ENCODE data around the gene NMU.
"Not testable (repeated sequence)": the region's sequence is repeated elsewhere in the genome, so short reads cannot be mapped to it uniquely, and the experiment has no call there.

Gene NMU

DNA sequence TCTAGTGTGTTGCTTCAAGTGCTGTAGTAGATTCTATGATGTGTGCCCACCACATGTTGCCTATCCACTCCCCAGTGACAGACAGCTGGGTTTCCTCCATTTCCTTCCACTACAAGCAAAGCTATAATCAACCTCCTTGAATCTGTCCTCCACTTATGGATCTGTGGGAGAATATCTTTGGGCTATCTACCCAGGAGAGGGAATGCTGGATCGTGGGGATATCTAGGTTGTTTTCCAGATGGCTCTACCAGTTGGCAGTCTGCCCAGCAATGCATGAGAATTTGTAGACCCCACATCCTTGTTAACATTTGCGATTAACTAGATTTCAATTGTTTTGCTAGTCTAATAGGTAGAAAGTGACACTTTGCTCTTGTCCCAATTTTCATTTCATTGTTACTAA lies 10.3 kb downstream of the NMU start:
- in situ Hi-C loops (cut with HindIII; ENCODE audit: low sequenced_read_pairs) = no loop called here

DNA sequence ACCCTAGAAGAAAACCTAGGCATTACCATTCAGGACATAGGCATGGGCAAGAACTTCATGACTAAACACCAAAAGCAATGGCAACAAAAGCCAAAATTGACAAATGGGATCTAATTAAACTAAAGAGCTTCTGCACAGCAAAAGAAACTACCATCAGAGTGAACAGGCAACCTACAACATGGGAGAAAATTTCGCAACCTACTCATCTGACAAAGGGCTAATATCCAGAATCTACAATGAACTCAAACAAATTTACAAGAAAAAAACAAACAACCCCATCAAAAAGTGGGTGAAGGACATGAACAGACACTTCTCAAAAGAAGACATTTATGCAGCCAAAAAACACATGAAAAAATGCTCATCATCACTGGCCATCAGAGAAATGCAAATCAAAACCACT lies 12.0 kb downstream of the NMU start:
- in situ Hi-C loops (cut with HindIII; ENCODE audit: low sequenced_read_pairs) = not testable (repeated sequence)

GRCh38 chr4:55618546-55619143 lies 17.5 kb downstream of the NMU start:
- in situ Hi-C loops (cut with HindIII; ENCODE audit: low sequenced_read_pairs) = no loop called here

- in situ Hi-C loops (cut with HindIII; ENCODE audit: low sequenced_read_pairs) = no loop called here
These were observed 18.4 kb downstream of the NMU start for GRCh38 chr4:55617587-55618197.

DNA sequence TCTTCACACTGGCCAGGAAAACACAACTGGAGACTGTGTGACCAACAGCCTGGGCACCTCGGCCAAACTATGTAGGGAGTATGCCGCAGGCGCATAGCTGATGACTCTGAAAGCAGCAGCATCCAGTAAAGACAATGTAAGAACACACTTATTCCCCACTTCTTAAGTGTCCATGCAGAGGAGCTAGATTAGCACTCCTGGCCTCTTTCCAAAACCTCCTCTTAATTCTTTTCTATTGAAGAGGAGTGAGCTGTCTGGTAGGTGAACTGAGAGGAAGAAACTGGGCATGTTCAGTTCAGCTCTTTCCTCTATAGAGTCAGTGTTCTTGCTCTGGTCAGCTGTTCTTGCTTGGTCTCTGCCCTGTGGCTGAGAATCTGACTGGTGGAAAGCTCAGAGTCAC lies 21.1 kb downstream of the NMU start:
- in situ Hi-C loops (cut with HindIII; ENCODE audit: low sequenced_read_pairs) = no loop called here

GRCh38 chr4:55613621-55614020 lies 22.5 kb downstream of the NMU start:
- in situ Hi-C loops (cut with HindIII; ENCODE audit: low sequenced_read_pairs) = no loop called here

DNA sequence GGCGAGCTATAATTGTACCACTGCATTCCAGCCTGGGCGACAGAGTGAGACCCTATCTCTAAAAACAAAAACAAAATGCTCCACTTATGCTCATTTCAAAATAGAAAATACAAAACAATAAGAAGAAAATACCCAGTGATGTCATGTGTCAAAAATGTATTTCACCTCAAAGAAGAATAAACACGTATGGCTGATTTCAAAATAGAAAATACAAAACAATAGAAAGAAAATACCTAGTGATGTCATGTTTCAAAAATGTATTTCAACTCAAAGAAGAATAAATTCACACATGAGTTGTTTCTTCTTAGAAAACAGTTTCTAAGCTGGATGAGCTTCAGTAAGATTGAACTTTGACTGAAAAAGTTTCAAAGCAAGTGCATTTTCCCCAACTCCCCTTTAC lies 23.8 kb downstream of the NMU start:
- in situ Hi-C loops (cut with HindIII; ENCODE audit: low sequenced_read_pairs) = no loop called here

DNA sequence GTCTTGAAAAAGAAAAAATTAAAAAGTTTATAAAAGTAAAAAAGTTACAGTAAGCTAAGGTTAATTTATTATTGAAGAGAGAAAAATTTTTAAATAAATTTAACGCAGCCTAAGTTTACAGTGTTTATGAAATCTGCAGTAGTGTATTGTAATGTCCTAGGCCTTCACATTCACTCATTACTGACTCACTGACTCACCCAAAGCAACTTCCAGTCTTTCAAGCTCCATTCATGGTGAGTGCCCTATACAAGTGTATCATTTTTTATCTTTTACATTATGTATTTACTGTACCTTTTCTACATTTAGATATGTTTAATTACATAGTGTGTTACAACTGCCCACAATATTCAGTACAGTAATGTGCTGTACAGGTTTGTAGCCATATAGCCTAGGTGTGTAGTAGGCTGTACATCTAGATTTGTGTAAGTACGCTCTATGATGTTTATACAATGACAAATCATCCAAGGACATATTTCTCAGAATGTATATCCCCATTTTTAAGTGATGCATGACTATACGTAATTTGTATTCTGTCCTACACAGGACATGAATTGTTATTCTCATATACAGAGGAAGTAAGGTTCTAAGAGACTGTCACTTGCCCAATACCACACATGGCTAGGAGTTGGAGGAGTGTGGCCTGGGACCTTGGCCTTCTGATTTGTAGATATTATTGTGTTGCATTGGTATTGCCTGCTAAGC lies 24.6 kb downstream of the NMU start:
- in situ Hi-C loops (cut with HindIII; ENCODE audit: low sequenced_read_pairs) = no loop called here

DNA sequence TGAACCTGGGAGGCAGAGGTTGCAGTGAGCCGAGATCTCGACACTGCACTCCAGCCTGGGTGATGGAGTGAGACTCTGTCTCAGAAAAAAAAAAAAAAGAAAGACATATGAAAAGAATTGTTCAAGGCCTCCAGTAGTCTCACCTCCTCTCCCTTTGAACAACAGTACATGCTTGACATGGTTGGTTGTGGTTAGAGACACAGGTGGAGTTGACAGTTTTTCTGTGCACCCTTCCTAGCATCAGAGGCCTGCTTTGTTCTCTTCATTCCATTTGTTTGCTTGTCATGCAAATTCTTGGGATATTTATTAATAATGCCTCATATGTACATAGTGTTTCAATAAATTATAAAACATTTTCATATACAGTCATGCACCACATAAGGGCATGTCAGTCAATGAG lies 25.7 kb downstream of the NMU start:
- in situ Hi-C loops (cut with HindIII; ENCODE audit: low sequenced_read_pairs) = no loop called here

GRCh38 chr4:55609393-55609866 lies 26.7 kb downstream of the NMU start:
- in situ Hi-C loops (cut with HindIII; ENCODE audit: low sequenced_read_pairs) = no loop called here

- in situ Hi-C loops (cut with HindIII; ENCODE audit: low sequenced_read_pairs) = no loop called here
These were observed 27.5 kb downstream of the NMU start for GRCh38 chr4:55608591-55608990.

- in situ Hi-C loops (cut with HindIII; ENCODE audit: low sequenced_read_pairs) = no loop called here
These were observed 31.1 kb downstream of the NMU start for GRCh38 chr4:55604996-55605395.

- in situ Hi-C loops (cut with HindIII; ENCODE audit: low sequenced_read_pairs) = no loop called here
These were observed 35.5 kb downstream of the NMU start for GRCh38 chr4:55600640-55601039.

DNA sequence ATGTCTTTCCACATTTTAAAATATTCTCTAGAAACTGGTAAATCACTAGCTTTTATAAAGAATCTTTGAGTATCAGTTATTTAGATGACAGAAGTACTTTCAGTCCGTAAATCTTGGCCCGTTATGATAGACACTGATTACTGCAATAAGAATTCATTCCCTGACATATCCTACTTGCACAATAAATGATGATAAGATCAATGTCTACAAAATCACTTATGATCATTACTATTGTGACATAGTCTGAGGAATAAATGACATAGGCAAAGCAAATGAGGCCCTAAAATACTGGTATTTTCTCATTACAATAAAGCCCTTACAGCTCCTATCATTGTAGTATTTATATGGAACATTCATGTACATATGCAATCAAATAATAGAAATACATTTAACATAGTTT lies 37.5 kb downstream of the NMU start:
- in situ Hi-C loops (cut with HindIII; ENCODE audit: low sequenced_read_pairs) = no loop called here

- in situ Hi-C loops (cut with HindIII; ENCODE audit: low sequenced_read_pairs) = no loop called here
These were observed 44.1 kb downstream of the NMU start, which contains the start of gene PDCL2 for GRCh38 chr4:55592014-55592413. Gene PDCL2, minus strand, starts transcription at chr4:55592245. Its CDS starts 136 bp downstream, at chr4:55592109.

- in situ Hi-C loops (cut with HindIII; ENCODE audit: low sequenced_read_pairs) = no loop called here
These were observed 47.9 kb downstream of the NMU start for GRCh38 chr4:55588160-55588559.

- in situ Hi-C loops (cut with HindIII; ENCODE audit: low sequenced_read_pairs) = not testable (repeated sequence)
These were observed 53.3 kb downstream of the NMU start for GRCh38 chr4:55582773-55583172.

GRCh38 chr4:55578341-55579010 lies 57.6 kb downstream of the NMU start:
- in situ Hi-C loops (cut with HindIII; ENCODE audit: low sequenced_read_pairs) = no loop called here

GRCh38 chr4:55575513-55575912 lies 60.6 kb downstream of the NMU start:
- in situ Hi-C loops (cut with HindIII; ENCODE audit: low sequenced_read_pairs) = no loop called here

DNA sequence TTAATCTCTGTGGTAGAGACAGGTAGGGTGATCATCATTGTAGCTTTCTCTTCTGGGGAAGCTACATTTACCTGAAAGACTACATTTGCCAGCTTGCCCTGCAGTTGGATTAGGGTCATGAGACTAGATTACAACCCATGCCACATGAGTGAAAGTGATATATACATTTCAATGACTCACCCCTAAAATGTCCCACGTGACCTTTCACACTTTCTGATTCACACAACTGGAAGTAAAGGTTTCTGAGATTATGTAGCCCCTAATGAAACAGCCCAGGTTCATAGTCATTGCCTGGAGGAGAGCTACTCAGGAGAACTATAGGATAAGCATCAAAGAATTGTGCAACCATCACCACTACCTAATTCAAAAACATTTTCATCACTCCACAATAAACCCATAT lies 61.8 kb downstream of the NMU start:
- in situ Hi-C loops (cut with HindIII; ENCODE audit: low sequenced_read_pairs) = no loop called here

DNA sequence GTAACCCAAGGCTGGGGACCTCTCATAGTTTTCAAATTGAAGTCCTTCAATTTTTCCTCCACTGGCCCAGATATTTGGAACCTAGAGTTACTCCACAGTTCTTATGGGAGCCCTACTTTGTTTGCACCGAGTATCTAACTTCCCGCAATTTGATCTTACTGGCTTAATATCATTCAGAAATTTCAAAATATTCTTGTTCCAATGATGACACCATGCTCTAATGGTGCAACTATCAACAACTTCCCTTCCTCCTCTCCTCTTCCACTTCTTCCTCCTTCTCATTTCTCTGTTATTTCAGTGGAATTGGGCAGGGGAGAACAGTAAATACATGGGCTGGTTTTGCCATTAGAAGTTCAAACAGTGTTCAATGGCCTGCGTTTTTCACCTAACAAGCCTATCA lies 64.3 kb downstream of the NMU start:
- in situ Hi-C loops (cut with HindIII; ENCODE audit: low sequenced_read_pairs) = no loop called here

All from endothelial cell of hepatic sinusoid (primary cell).